AG04449 (cell line): ENCODE results near the gene GJB3.

Source experiments
- CTCF ChIA-PET: fragments of 350-600 bp; formaldehyde crosslinking; extraction: SDS; loops from one replicate; lab custom pipeline; 2021; ENCODE audit warnings: antibody characterized with exemption; lab: Yijun Ruan, JAX
- POLR2A ChIA-PET: fragments of 400-600, 350-600 bp; formaldehyde crosslinking; extraction: SDS; loops from one replicate; lab custom pipeline; 2020; ENCODE audit warnings: antibody characterized with exemption, inconsistent platforms; lab: Yijun Ruan, JAX
- DNase-seq: peaks from one replicate; pipeline ENCODE4 v3.0.0-alpha.2; 2010; ENCODE audit warnings: low read depth, low spot score
- H3K4me3 ChIP-seq: 2 replicates; pipeline ENCODE4 v1.5.1; 2011; ENCODE audit warnings: low read depth, mild to moderate bottlenecking, control low read depth, low read length
- CTCF ChIP-seq: IDR thresholded peaks from one replicate; pipeline ENCODE4 v1.5.1; 2011; ENCODE audit warnings: mild to moderate bottlenecking, moderate library complexity, low read length, control low read depth, inconsistent platforms; ENCODE audit not compliant: insufficient read depth; ENCODE audit errors: missing control alignments

The GJB3 gene

GRCh38 chr1:34779962-34780361 lies 1.1 kb upstream of the GJB3 start:
- DNase-seq: no peak
- POLR2A ChIA-PET: no interaction called here
- TF ChIP-seq CTCF: no peak
- CTCF ChIA-PET: interaction anchor here (3.2 kb wide), 1 partner anchor 73 kb away, joined by 15 read pairs; no protein-coding TSS in a partner anchor
- H3K4me3 ChIP-seq: no peak overlapping the region

- CTCF ChIA-PET: interaction anchor here (3.2 kb wide), 1 partner anchor 72 kb away, joined by 15 read pairs; no protein-coding TSS in a partner anchor
- no peak for DNase-seq
- no peak overlapping the region for H3K4me3 ChIP-seq
- POLR2A ChIA-PET: no interaction called here
- TF ChIP-seq CTCF: no peak
Observed at GRCh38 chr1:34780528-34780927, 486 bp upstream of the GJB3 start.

GRCh38 chr1:34781844-34782391 lies 904 bp downstream of the GJB3 start:
- POLR2A ChIA-PET: interaction anchor here (0.7 kb wide), 1 partner anchor 78 kb away, joined by 4 read pairs; the partner anchor contains the start of gene SMIM12
- no peak for DNase-seq
- TF ChIP-seq CTCF: no peak
- H3K4me3 ChIP-seq: no peak overlapping the region
- CTCF ChIA-PET: interaction anchor here (0.7 to 3.2 kb wide), 4 partner anchors 71 to 85 kb away, joined by 3 to 15 read pairs (median 4); no protein-coding TSS in a partner anchor

GRCh38 chr1:34784751-34785221 lies 3.8 kb downstream of the GJB3 start:
- CTCF ChIA-PET: interaction anchor here (0.6 to 1.1 kb wide), 2 partner anchors 9 to 66 kb away, joined by 3 read pairs; no protein-coding TSS in a partner anchor
- POLR2A ChIA-PET: no interaction called here
- H3K4me3 ChIP-seq: no peak overlapping the region
- no peak for TF ChIP-seq CTCF
- DNase-seq: no peak

- ChIA-PET POLR2A (no interaction called here), CTCF (interaction anchor here (0.6 to 1.1 kb wide), 2 partner anchors 9 to 66 kb away, joined by 3 read pairs; no protein-coding TSS in a partner anchor)
- no peak for TF ChIP-seq CTCF
- H3K4me3 ChIP-seq: no peak overlapping the region
- DNase-seq: no peak
Observed at GRCh38 chr1:34785231-34785874, 4.3 kb downstream of the GJB3 start.

- no peak for TF ChIP-seq CTCF
- ChIA-PET CTCF (interaction anchor here (0.7 to 3.7 kb wide), 19 partner anchors 10 to 663 kb away, joined by 3 to 37 read pairs (median 7); partner anchors contain the start of gene SMIM12), POLR2A (no interaction called here)
- DNase-seq: no peak
- H3K4me3 ChIP-seq: no peak overlapping the region
Observed at GRCh38 chr1:34785875-34786470, 5.0 kb downstream of the GJB3 start.
